HepG2 (cell line): Measurements from ENCODE around the gene TNFRSF13B. TPM values are rescaled to one million over a fixed set of nuclear protein-coding genes. Genes with fewer than 3 reads are reported as not detected.

Source experiments
- ATAC-seq: fragments of 200-7000 bp; cut with Tn5 transposase; 3 replicates; pipeline ENCODE4 v1.9.1; 2020; ENCODE audit warnings: mild to moderate bottlenecking, moderate library complexity
- BruUV-seq: library from RNA; stranded (reverse); fragments of 400-500 nt; replicated peaks from 2 replicates; lab custom pipeline; 2021; lab: Mats Ljungman, UMichigan
- CTCF ChIA-PET: fragments of 300-600 bp; formaldehyde crosslinking; extraction: SDS; loops from one replicate; lab custom pipeline; 2021; ENCODE audit warnings: low total read pairs, inconsistent platforms, low intra/inter-chr PET ratio; lab: Yijun Ruan, JAX
- POLR2A ChIA-PET: fragments of 350-600 bp; sonication (Branson Sonifier 250); formaldehyde crosslinking; loops from one replicate; lab custom pipeline; 2020; ENCODE audit warnings: antibody characterized with exemption, inconsistent platforms; lab: Yijun Ruan, JAX
- DNase-seq: peaks from one replicate; pipeline ENCODE4 v3.0.0-alpha.2; 2015; ENCODE audit warnings: low spot score
- FAIRE-seq: peaks from 3 replicates; lab custom pipeline; 2011; peaks lifted over from hg19 to GRCh38; lab: Jason Lieb, UNC
- H2AFZ ChIP-seq: one replicate; pipeline ENCODE4 v1.6.1; 2011; ENCODE audit warnings: low read length, inconsistent platforms
- H3K27ac ChIP-seq: fragments of 300-600 bp; 3 replicates; pipeline ENCODE4 v1.8.0; 2011; ENCODE audit warnings: mixed run types, mild to moderate bottlenecking, mixed read lengths, low read length, inconsistent platforms; ENCODE audit not compliant: insufficient read depth; ENCODE audit errors: extremely low read length
- H3K27me3 ChIP-seq, 2 experiments: fragments of 200-600 bp in 1 of 2; 2 replicates in 1 of 2; 3 replicates in 1 of 2; pipeline versions ENCODE4 v1.6.0 to v1.8.0; 2011; ENCODE audit warnings: low read length in 2 of 2, mild to moderate bottlenecking in 2 of 2, moderate library complexity in 2 of 2, inconsistent platforms in 1 of 2; ENCODE audit not compliant: insufficient read depth in 2 of 2, control insufficient read depth in 1 of 2
- H3K36me3 ChIP-seq, 2 experiments: fragments of 200-600 bp in 1 of 2; replicated peaks in 1 of 2; 2 replicates in 1 of 2; 3 replicates in 1 of 2; pipeline versions ENCODE4 v1.5.1 to v1.8.0; 2011; ENCODE audit warnings: low read length in 2 of 2, inconsistent platforms in 1 of 2; ENCODE audit not compliant: insufficient read depth in 2 of 2, control insufficient read depth in 1 of 2
- H3K4me1 ChIP-seq: 2 replicates; pipeline ENCODE4 v1.5.1; 2012; ENCODE audit warnings: low read length, inconsistent platforms; ENCODE audit not compliant: insufficient read depth
- H3K4me2 ChIP-seq: 2 replicates; pipeline ENCODE4 v1.6.0; 2011; ENCODE audit warnings: low read depth, low read length, inconsistent platforms
- H3K4me3 ChIP-seq, 3 experiments: fragments of 200-600 bp in 1 of 3; sonication (generic), shearing (Covaris generic) in 1 of 3; replicated peaks in 1 of 3; 2 replicates each; pipeline ENCODE4 v1.5.1; 2011 to 2016; ENCODE audit warnings: low read length in 3 of 3, inconsistent platforms in 2 of 3, low read depth in 2 of 3, mild to moderate bottlenecking in 2 of 3, control low read depth in 1 of 3, mixed read lengths in 1 of 3; ENCODE audit not compliant: insufficient read depth in 1 of 3
- H3K79me2 ChIP-seq: one replicate; pipeline ENCODE4 v1.6.1; 2011; ENCODE audit warnings: low read length, inconsistent platforms; ENCODE audit not compliant: insufficient read depth
- H3K9ac ChIP-seq: 2 replicates; pipeline ENCODE4 v1.6.0; 2011; ENCODE audit warnings: mild to moderate bottlenecking, low read depth, low read length, inconsistent platforms; ENCODE audit not compliant: insufficient read depth
- H3K9me3 ChIP-seq: 2 replicates; pipeline ENCODE4 v1.5.1; 2012; ENCODE audit warnings: mild to moderate bottlenecking, low read length
- H4K20me1 ChIP-seq: 2 replicates; pipeline ENCODE4 v1.6.0; 2011; ENCODE audit warnings: inconsistent platforms, mild to moderate bottlenecking, low read length, moderate library complexity; ENCODE audit not compliant: insufficient read depth
- ATRX ChIP-seq: sonication (generic); formaldehyde crosslinking; IDR thresholded peaks from 2 replicates; pipeline ENCODE4 v1.4.0; 2020; ENCODE audit warnings: missing genetic modification reagents, borderline replicate concordance
- HNRNPH1 ChIP-seq: fragments of 200-400 bp; formaldehyde crosslinking; optimal IDR thresholded peaks from 2 replicates; pipeline ENCODE3; 2017; ENCODE audit warnings: mild to moderate bottlenecking, low read depth, low read length
- HOXA9 ChIP-seq: sonication (generic); formaldehyde crosslinking; IDR thresholded peaks from 2 replicates; pipeline ENCODE4 v1.8.1; 2022; ENCODE audit warnings: missing genetic modification reagents, mild to moderate bottlenecking, moderate library complexity, borderline replicate concordance
- JDP2 ChIP-seq: sonication (generic); formaldehyde crosslinking; IDR thresholded peaks from 2 replicates; pipeline ENCODE4 v1.8.1; 2022; ENCODE audit warnings: missing genetic modification reagents, borderline replicate concordance
- PITX1 ChIP-seq: sonication (generic); formaldehyde crosslinking; IDR thresholded peaks from 2 replicates; pipeline ENCODE4 v1.5.1; 2020; ENCODE audit warnings: mild to moderate bottlenecking, missing genetic modification reagents
- ZBTB46 ChIP-seq: sonication (generic); formaldehyde crosslinking; IDR thresholded peaks from 2 replicates; pipeline ENCODE4 v1.4.0; 2020; ENCODE audit warnings: mild to moderate bottlenecking, missing genetic modification reagents, borderline replicate concordance
- ZNF225 ChIP-seq: sonication (generic); formaldehyde crosslinking; IDR thresholded peaks from 2 replicates; pipeline ENCODE4 v1.4.0; 2020; ENCODE audit warnings: mild to moderate bottlenecking, missing genetic modification reagents
- ZNF256 ChIP-seq: sonication (generic); formaldehyde crosslinking; conservative IDR thresholded peaks from 2 replicates; pipeline ENCODE4 v1.4.0; 2020; ENCODE audit warnings: missing genetic modification reagents
- ZNF496 ChIP-seq: sonication (generic); formaldehyde crosslinking; IDR thresholded peaks from 2 replicates; pipeline ENCODE4 v1.8.1; 2023; ENCODE audit warnings: mild to moderate bottlenecking, moderate library complexity, missing genetic modification reagents; ENCODE audit not compliant: insufficient replicate concordance
- ZNF552 ChIP-seq: sonication (generic); formaldehyde crosslinking; IDR thresholded peaks from 2 replicates; pipeline ENCODE4 v1.9.0; 2022; ENCODE audit warnings: missing genetic modification reagents, mild to moderate bottlenecking, borderline replicate concordance
- ZNF558 ChIP-seq: sonication (generic); formaldehyde crosslinking; IDR thresholded peaks from 2 replicates; pipeline ENCODE4 v1.9.0; 2022; ENCODE audit warnings: mild to moderate bottlenecking, missing genetic modification reagents, borderline replicate concordance
- ZNF576 ChIP-seq: sonication (generic); formaldehyde crosslinking; IDR thresholded peaks from 2 replicates; pipeline ENCODE4 v1.4.0; 2020; ENCODE audit warnings: mild to moderate bottlenecking, missing genetic modification reagents
- ZSCAN5A ChIP-seq: sonication (generic); formaldehyde crosslinking; IDR thresholded peaks from 2 replicates; pipeline ENCODE4 v1.8.0; 2022; ENCODE audit warnings: mild to moderate bottlenecking, missing genetic modification reagents, borderline replicate concordance
- WGBS: methylation state at CpG from one replicate; pipeline ENCODE4 v1.1.6; 2017; ENCODE audit warnings: low lambda C conversion rate; 5-methylcytosine and 5-hydroxymethylcytosine counted together
- in situ Hi-C: cut with HindIII; loops from 2 replicates; pipeline ENCODE4 v1.10.0; 2017; ENCODE audit warnings: low pct_unique_long_range_greater_than_20kb; ENCODE audit not compliant: extremely low pct_ligation_motif_present
- intact Hi-C: fragments of 100-400 bp; cut with micrococcal nuclease; formaldehyde crosslinking; loops from one replicate; pipeline ENCODE4 v1.10.0; 2022; ENCODE audit not compliant: unreplicated experiment
- polyA plus RNA-seq, 8 experiments: library from polyadenylated mRNA; depleted of rRNA in 3 of 8; stranded (reverse) in 7 of 8; unstranded in 1 of 8; fragments of >200 nt; fragmentation: Illumina TruSeq in 4 of 8; extraction: Trizol in 4 of 8; gene quantifications; 2 replicates each; pipeline versions ENCODE4 v1.2.1 to v1.2.3, GENCODE V29; 2011 to 2016; ENCODE audit warnings: low read depth in 4 of 8, missing spikeins in 1 of 8, mixed read lengths in 1 of 8; ENCODE audit not compliant: insufficient read depth in 1 of 8
- total RNA-seq, 5 experiments: library from RNA; depleted of rRNA; stranded (reverse); fragments of >200 nt; fragmentation: Illumina TruSeq; extraction: Trizol; gene quantifications; 2 replicates each; pipeline ENCODE4 v1.2.3, GENCODE V29; 2016; ENCODE audit warnings: low read depth in 1 of 5

The TNFRSF13B gene
- total and polyA plus RNA-seq, 2 of the 13 experiments (the other 11 are each of a cell fraction or from before 2014, with no cell fraction given) = not detected

DNA sequence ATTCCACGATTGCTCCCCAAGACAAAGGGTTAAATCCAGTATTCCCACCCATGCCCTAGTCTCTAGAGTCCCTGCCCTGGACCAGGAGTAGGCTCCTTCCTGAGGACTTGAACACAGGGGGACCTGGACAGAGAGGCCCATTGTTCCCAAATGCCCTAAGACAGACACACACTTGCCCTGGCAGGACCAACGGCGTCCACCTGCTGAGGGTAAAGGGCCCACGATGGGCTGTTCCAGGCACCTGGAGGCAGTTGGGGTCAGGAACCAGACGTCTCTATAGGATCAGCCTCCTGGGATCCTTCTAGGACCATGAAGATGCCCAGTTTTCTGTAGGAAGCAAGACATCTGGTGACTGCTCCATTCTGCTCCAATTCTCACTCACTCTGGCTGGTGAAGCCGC lies 39.3 kb downstream of the TNFRSF13B start:
- H3K9me3 ChIP-seq = no peaks in the 10 kb centered on the region
- H3K4me2 ChIP-seq = no peak overlapping the region
- WGBS = 5% methylated on average over 4 of the region's 6 CpGs
- intact Hi-C loops (no loop called here), in situ Hi-C loops (no loop called here)
- H3K36me3 ChIP-seq = no peaks in the 10 kb centered on the region
- no peak overlapping the region for H3K27ac ChIP-seq
- BruUV-seq = no TSS peak
- TF ChIP-seq ZNF558 (CRISPR knock-in tag) (no peak), ATRX (CRISPR knock-in tag) (no peak), ZNF576 (CRISPR knock-in tag) (no peak), ZNF225 (CRISPR knock-in tag) (no peak), ZSCAN5A (no peak), ZNF256 (CRISPR knock-in tag) (no peak), HOXA9 (CRISPR knock-in tag) (no peak), ZNF496 (no peak), PITX1 (CRISPR knock-in tag) (no peak), ZBTB46 (CRISPR knock-in tag) (no peak), JDP2 (CRISPR knock-in tag) (no peak), ZNF552 (CRISPR knock-in tag) (no peak), HNRNPH1 (no peak)
- no peak overlapping the region for H3K4me3 ChIP-seq
- ATAC-seq (no peak), FAIRE-seq (no peak), DNase-seq (no peak)
- H4K20me1 ChIP-seq = no peaks in the 10 kb centered on the region
- no peak overlapping the region for H2AFZ ChIP-seq
- no peaks in the 10 kb centered on the region for H3K4me1 ChIP-seq
- ChIA-PET POLR2A (no interaction called here), CTCF (no interaction called here)
- H3K9ac ChIP-seq = no peak overlapping the region
- H3K79me2 ChIP-seq = no peaks in the 10 kb centered on the region
- H3K27me3 ChIP-seq = peaks cover 8 to 76% of the 10 kb centered on the region in 2 experiments; a peak in 4 of 5 replicates
